Hair follicle dermal papilla cell (primary cell): ENCODE results near the gene OR10P1. TPM values are rescaled to one million over a fixed set of nuclear protein-coding genes. Genes with fewer than 3 reads are reported as not detected.

Experiments used
- small RNA-seq: library from RNA; depleted of rRNA; stranded (forward); fragments of <200 nt; gene quantifications from one replicate; pipeline ENCODE3, GENCODE V24; 2012
- total RNA-seq: library from RNA; depleted of rRNA; stranded (reverse); fragments of >200 nt; gene quantifications from 2 replicates; pipeline ENCODE4 v1.2.3, GENCODE V29; 2012

The OR10P1 gene, protein sequence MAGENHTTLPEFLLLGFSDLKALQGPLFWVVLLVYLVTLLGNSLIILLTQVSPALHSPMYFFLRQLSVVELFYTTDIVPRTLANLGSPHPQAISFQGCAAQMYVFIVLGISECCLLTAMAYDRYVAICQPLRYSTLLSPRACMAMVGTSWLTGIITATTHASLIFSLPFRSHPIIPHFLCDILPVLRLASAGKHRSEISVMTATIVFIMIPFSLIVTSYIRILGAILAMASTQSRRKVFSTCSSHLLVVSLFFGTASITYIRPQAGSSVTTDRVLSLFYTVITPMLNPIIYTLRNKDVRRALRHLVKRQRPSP
- not detected in 2 replicates for total RNA-seq

DNA sequence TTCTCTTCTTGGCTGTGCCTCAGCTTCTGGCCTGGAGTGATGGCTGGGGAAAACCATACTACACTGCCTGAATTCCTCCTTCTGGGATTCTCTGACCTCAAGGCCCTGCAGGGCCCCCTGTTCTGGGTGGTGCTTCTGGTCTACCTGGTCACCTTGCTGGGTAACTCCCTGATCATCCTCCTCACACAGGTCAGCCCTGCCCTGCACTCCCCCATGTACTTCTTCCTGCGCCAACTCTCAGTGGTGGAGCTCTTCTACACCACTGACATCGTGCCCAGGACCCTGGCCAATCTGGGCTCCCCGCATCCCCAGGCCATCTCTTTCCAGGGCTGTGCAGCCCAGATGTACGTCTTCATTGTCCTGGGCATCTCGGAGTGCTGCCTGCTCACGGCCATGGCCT is at the start of gene OR10P1:
Gene OR10P1, plus strand, starts transcription at position 40 of the 400 bp plus-strand sequence. Its CDS starts 0 bp downstream, at position 40.

Small RNAs within 50 kb of the gene (small RNA-seq; reads per million reads assigned to genes)
- gene AC009779.5 = not detected

Other genes starting within 250 kb of the OR10P1 start
- not detected in 2 replicates for gene OR6C65, start 236.4 kb upstream of the OR10P1 start, total RNA-seq
- not detected in 2 replicates for gene OR6C76, start 210.6 kb upstream of the OR10P1 start, total RNA-seq
- gene OR6C2, start 192.8 kb upstream of the OR10P1 start, total RNA-seq = not detected in 2 replicates
- gene OR6C70, start 166.8 kb upstream of the OR10P1 start, total RNA-seq = not detected in 2 replicates
- gene OR6C68, start 144.5 kb upstream of the OR10P1 start, total RNA-seq = not detected in 2 replicates
- not detected in 2 replicates for gene OR6C4, start 87.3 kb upstream of the OR10P1 start, total RNA-seq
- not detected in 2 replicates for gene OR2AP1, start 64.4 kb upstream of the OR10P1 start, total RNA-seq
- 4.4 and 7.7 TPM in 2 replicates for gene ITGA7, start 71.0 kb downstream of the OR10P1 start, total RNA-seq
- gene BLOC1S1, start 79.2 kb downstream of the OR10P1 start, total RNA-seq = 51.0 and 56.1 TPM in 2 replicates
- gene RDH5, start 83.5 kb downstream of the OR10P1 start, total RNA-seq = 16.7 and 47.7 TPM in 2 replicates
- 1,008 and 1,281 TPM in 2 replicates for gene CD63, start 92.1 kb downstream of the OR10P1 start, total RNA-seq
- 8.1 and 9.6 TPM in 2 replicates for gene GDF11, start 106.2 kb downstream of the OR10P1 start, total RNA-seq
- 34.1 and 40.0 TPM in 2 replicates for gene SARNP, start 180.8 kb downstream of the OR10P1 start, total RNA-seq
- 13.0 and 14.7 TPM in 2 replicates for gene ORMDL2, start 181.1 kb downstream of the OR10P1 start, total RNA-seq
- gene DNAJC14, start 192.7 kb downstream of the OR10P1 start, total RNA-seq = 59.7 and 66.5 TPM in 2 replicates
- 15.4 and 16.1 TPM in 2 replicates for gene MMP19, start 206.0 kb downstream of the OR10P1 start, total RNA-seq